OCI-LY7 (cell line): Measurements from ENCODE around the gene DMRTC2. TPM values are rescaled to one million over a fixed set of nuclear protein-coding genes. Genes with fewer than 3 reads are reported as not detected.

ENCODE experiments used
- BruUV-seq: library from RNA; stranded (reverse); fragments of 400-500 nt; replicated peaks from 2 replicates; lab custom pipeline; 2021; lab: Mats Ljungman, UMichigan
- CTCF ChIA-PET: fragments of 300-600 bp; sonication (Branson Sonifier 250); formaldehyde crosslinking; loops from one replicate; lab custom pipeline; 2022; ENCODE audit warnings: antibody characterized with exemption; ENCODE audit not compliant: unreplicated experiment; lab: Charles Lee
- POLR2A ChIA-PET: fragments of 300-600 bp; sonication (Branson Sonifier 250); formaldehyde crosslinking; loops from one replicate; lab custom pipeline; 2022; ENCODE audit warnings: antibody characterized with exemption; lab: Charles Lee
- DNase-seq: peaks from one replicate; pipeline ENCODE4 v3.0.0-alpha.2; 2015; ENCODE audit warnings: low spot score
- H2AFZ ChIP-seq: fragments of 200-600 bp; sonication (generic), shearing (Covaris generic); 2 replicates; pipeline ENCODE4 v1.6.1; 2014; ENCODE audit warnings: mild to moderate bottlenecking, antibody characterized with exemption, low read length, moderate library complexity
- H3K27ac ChIP-seq: fragments of 200-600 bp; sonication (generic); 2 replicates; pipeline ENCODE4 v1.5.1; 2014; ENCODE audit warnings: mixed run types, low read depth, mild to moderate bottlenecking, moderate library complexity, low read length, inconsistent platforms; ENCODE audit not compliant: poor library complexity, severe bottlenecking
- H3K36me3 ChIP-seq: fragments of 200-600 bp; sonication (generic); 2 replicates; pipeline ENCODE4 v1.6.1; 2014; ENCODE audit warnings: mild to moderate bottlenecking, antibody characterized with exemption, low read length, moderate library complexity, mixed read lengths; ENCODE audit not compliant: insufficient read depth
- H3K4me1 ChIP-seq: fragments of 200-600 bp; sonication (generic); 2 replicates; pipeline ENCODE4 v1.5.1; 2014; ENCODE audit warnings: mild to moderate bottlenecking, low read length; ENCODE audit not compliant: insufficient read depth, poor library complexity, severe bottlenecking
- H3K4me2 ChIP-seq: fragments of 200-600 bp; sonication (generic); 2 replicates; pipeline ENCODE4 v1.6.1; 2014; ENCODE audit warnings: mild to moderate bottlenecking, low read length
- H3K4me3 ChIP-seq: fragments of 200-600 bp; sonication (generic); 2 replicates; pipeline ENCODE4 v1.5.1; 2014; ENCODE audit warnings: mild to moderate bottlenecking, low read depth, low read length; ENCODE audit not compliant: poor library complexity, severe bottlenecking
- H3K79me2 ChIP-seq: fragments of 200-600 bp; sonication (generic); 2 replicates; pipeline ENCODE4 v1.6.1; 2016; ENCODE audit warnings: low read depth, mild to moderate bottlenecking, low read length, moderate library complexity, mixed read lengths; ENCODE audit not compliant: insufficient read depth
- H3K9me2 ChIP-seq: fragments of 200-600 bp; sonication (generic); 2 replicates; pipeline ENCODE4 v1.6.1; 2016; ENCODE audit warnings: mild to moderate bottlenecking, low read length, mixed read lengths; ENCODE audit not compliant: insufficient read depth
- H3K9me3 ChIP-seq: fragments of 200-600 bp; sonication (generic); 2 replicates; pipeline ENCODE4 v1.6.1; 2014; ENCODE audit warnings: mild to moderate bottlenecking, mixed run types, low read length, mixed read lengths
- H4K20me1 ChIP-seq: fragments of 200-600 bp; sonication (generic); 2 replicates; pipeline ENCODE4 v1.6.1; 2014; ENCODE audit warnings: mild to moderate bottlenecking, antibody characterized with exemption, low read length, moderate library complexity, mixed read lengths; ENCODE audit not compliant: insufficient read depth
- EZH2phosphoT487 ChIP-seq: fragments of 200-600 bp; sonication (generic); IDR thresholded peaks from 2 replicates; pipeline ENCODE4 v1.6.1; 2018; ENCODE audit warnings: low read depth, borderline replicate concordance, mild to moderate bottlenecking, mixed run types, antibody characterized with exemption, low read length, moderate library complexity, mixed read lengths
- intact Hi-C: fragments of 100-400 bp; cut with micrococcal nuclease; formaldehyde crosslinking; loops from one replicate; pipeline ENCODE4 v1.10.0; 2022; ENCODE audit not compliant: unreplicated experiment
- total RNA-seq, 2 experiments: library from RNA; depleted of rRNA in 1 of 2; stranded (reverse); fragments of >200 nt in 1 of 2; shearing (Covaris generic) in 1 of 2; gene quantifications; 2 replicates each; pipeline ENCODE4 v1.2.3, GENCODE V29; 2014 to 2022
- TF ChIP-seq, protein P1 (sequence below): fragments of 200-600 bp; sonication (generic); conservative IDR thresholded peaks from 2 replicates; pipeline ENCODE4 v1.5.1; 2014; ENCODE audit warnings: mild to moderate bottlenecking, antibody characterized with exemption, low read length, moderate library complexity, mixed read lengths

The DMRTC2 gene
- total RNA-seq, 2 experiments from 2014 or later, result not detected

DNA sequence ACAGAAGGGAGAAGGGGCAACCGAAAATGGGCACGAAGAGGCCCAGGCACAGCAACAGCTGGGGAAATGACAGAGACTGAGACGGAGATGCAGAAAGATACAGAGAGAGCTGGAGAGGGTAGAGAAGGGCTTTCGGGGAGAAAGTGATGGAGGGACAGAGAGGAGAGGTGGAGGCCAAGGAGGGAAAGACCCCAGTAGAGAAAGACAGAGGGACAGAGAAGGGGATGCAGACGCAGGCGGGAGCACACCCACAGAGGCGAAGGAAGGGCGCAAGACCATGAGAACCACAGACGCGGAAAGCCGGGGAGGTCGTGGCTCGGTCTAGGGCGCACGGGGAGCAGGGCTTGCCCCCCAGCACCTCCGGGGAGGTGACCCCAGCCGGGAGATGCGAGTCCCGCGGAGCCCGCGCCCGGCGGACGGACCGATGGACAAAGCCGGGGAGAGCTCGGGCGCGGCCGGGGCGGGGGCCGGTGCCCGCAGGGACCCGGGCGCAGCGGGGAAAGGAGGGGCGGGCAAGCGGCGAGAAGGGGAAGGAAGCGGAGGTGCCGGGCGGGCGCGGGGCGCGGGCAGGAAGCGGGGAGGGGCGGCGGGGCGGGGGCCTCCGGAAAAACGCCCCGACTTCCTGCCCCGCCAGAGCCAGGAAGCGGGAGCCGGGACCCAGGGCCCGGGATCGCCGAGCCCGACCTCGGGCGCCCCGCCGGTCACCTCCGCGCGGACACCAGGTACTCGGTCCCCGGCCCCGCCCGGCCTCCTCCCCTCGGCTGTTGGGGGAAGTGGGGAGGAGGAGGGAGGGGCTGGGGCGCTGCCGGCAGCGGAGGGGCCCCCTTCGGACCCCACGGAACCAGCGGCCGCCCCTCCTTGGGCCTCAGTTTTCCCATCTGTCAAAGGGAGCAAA lies 38.0 kb downstream of the DMRTC2 start, which contains the start of gene ARHGEF1:
Gene ARHGEF1, plus strand, starts transcription at position 617 of the 895 bp plus-strand sequence. CDS start 4,899 bp downstream, outside the sequence.
- no TSS peak for BruUV-seq
- Histone ChIP-seq H3K4me2 (peak within 1 kb of the TSS; percentile 84), H3K27ac (peak within 1 kb of the TSS; percentile 100), H2AFZ (no peak within 1 kb of the TSS), H3K4me3 (peak within 1 kb of the TSS; percentile 97), H3K79me2 (peaks cover 55% of the 10 kb centered on the region), H4K20me1 (no peaks in the 10 kb centered on the region), H3K9me3 (no peaks in the 10 kb centered on the region), H3K36me3 (peaks cover 62% of the 10 kb centered on the region), H3K9me2 (no peaks in the 10 kb centered on the region), H3K4me1 (peaks cover 62% of the 10 kb centered on the region)
- intact Hi-C loops, result no loop called here
- TF ChIP-seq, protein P1, sequence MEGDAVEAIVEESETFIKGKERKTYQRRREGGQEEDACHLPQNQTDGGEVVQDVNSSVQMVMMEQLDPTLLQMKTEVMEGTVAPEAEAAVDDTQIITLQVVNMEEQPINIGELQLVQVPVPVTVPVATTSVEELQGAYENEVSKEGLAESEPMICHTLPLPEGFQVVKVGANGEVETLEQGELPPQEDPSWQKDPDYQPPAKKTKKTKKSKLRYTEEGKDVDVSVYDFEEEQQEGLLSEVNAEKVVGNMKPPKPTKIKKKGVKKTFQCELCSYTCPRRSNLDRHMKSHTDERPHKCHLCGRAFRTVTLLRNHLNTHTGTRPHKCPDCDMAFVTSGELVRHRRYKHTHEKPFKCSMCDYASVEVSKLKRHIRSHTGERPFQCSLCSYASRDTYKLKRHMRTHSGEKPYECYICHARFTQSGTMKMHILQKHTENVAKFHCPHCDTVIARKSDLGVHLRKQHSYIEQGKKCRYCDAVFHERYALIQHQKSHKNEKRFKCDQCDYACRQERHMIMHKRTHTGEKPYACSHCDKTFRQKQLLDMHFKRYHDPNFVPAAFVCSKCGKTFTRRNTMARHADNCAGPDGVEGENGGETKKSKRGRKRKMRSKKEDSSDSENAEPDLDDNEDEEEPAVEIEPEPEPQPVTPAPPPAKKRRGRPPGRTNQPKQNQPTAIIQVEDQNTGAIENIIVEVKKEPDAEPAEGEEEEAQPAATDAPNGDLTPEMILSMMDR, result no peak
- TF ChIP-seq EZH2phosphoT487, result no peak
- peak; percentile 70 for DNase-seq
- ChIA-PET CTCF (no interaction called here), POLR2A (interaction anchor here (0.7 kb wide), 1 partner anchor 8 kb away, joined by 3 read pairs; no protein-coding TSS in a partner anchor)

DNA sequence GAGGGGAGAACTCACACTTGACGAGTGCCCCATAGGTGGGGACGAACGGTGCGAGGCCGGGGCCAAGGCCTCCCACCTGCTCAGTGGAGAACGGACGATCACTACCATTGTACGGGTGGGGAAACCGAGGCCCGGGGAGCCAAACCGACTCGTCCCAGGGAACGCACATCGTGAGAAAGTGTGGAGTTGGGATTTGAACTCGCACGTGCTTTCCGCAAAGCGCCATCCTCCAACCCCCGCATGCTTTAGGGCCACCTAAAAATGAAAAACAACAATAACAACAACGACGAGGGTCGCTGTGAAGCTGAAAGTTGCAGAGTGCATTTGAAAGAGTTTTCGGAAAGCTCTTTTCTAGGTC lies 38.6 kb downstream of the DMRTC2 start:
- peaks cover 54% of the 10 kb centered on the region for H3K79me2 ChIP-seq
- peak overlapping the region; percentile 97 for H3K4me3 ChIP-seq
- H4K20me1 ChIP-seq, result no peaks in the 10 kb centered on the region
- CTCF ChIA-PET, result no interaction called here
- peak overlapping the region; percentile 84 for H3K4me2 ChIP-seq
- H2AFZ ChIP-seq, result no peak overlapping the region
- no peaks in the 10 kb centered on the region for H3K9me3 ChIP-seq
- POLR2A ChIA-PET, result interaction anchor here (0.7 kb wide), 1 partner anchor 8 kb away, joined by 3 read pairs; no protein-coding TSS in a partner anchor
- no peaks in the 10 kb centered on the region for H3K9me2 ChIP-seq
- peak overlapping the region; percentile 100 for H3K27ac ChIP-seq
- TF ChIP-seq, protein P1, result no peak
- TF ChIP-seq EZH2phosphoT487, result no peak
- intact Hi-C loops, result no loop called here
- DNase-seq, result no peak
- H3K4me1 ChIP-seq, result peaks cover 68% of the 10 kb centered on the region
- TSS peak; percentile 97 for BruUV-seq
- peaks cover 61% of the 10 kb centered on the region for H3K36me3 ChIP-seq
